ENCODE results near the gene HAPLN3. TPM values are rescaled to one million over a fixed set of nuclear protein-coding genes. Genes with fewer than 3 reads are reported as not detected.
"Not testable (repeated sequence)": the region's sequence is repeated elsewhere in the genome, so short reads cannot be mapped to it uniquely, and the experiment has no call there.

HAPLN3 gene
- total RNA-seq, 2 experiments from 2014 or later: 66.9 to 67.5 TPM

- peak; percentile 59 for DNase-seq
- ChIA-PET POLR2A (interaction anchor here (1.4 to 1.6 kb wide), 2 partner anchors 9 to 17 kb away, joined by 4 to 8 read pairs; no protein-coding TSS in a partner anchor), CTCF (interaction anchor here (0.6 to 3.7 kb wide), 10 partner anchors 10 to 326 kb away, joined by 3 to 54 read pairs (median 4); partner anchors contain the start of genes HAPLN3 and ISG20)
- H3K4me3 Mint-ChIP-seq; H3K9me3 Mint-ChIP-seq; H3K36me3 Mint-ChIP-seq (ENCODE audit: low read depth): not testable (repeated sequence)
- Mint-ChIP-seq H3K27ac (peak overlapping the region; percentile 36), H3K27me3 (peaks cover 13% of the 10 kb centered on the region), H3K4me1 (peaks cover 40% of the 10 kb centered on the region)
Observed at GRCh38 chr15:88920892-88921435, 25.6 kb upstream of the HAPLN3 start.

DNA sequence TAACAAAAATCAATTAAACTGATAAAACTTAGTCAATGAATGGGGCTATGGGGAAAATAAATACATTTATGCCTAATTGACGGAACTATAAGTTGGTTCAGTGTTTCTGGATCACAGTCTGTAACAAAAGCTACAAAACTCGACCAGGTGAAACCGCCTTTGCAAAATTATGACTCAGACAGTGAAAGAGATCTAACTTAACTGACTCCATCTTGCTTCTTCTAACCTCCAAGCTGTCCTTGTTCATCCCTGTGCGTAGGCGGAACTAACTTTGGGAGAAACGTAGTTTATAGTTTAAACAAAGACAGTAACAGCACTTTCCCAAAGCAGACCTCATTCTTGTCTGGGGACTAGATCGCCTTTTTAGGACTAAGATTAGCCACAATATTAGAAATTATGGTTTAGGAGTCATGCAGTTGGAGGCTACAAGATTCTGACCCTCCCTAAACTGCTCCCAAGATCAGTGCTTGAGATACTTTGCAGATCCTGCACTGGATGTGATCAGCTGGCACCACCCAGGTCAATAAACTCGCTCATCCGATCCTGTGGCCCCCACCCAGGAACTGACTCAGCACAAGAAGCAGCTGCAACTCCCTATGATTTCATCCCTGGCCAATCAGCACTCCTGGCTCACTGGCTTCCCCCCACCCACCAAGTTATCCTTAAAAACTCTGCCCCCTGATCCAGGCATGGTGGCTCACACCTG lies 25.0 kb upstream of the HAPLN3 start:
- H3K9me3 Mint-ChIP-seq: no peaks in the 10 kb centered on the region
- no peak overlapping the region for H3K4me3 Mint-ChIP-seq
- H3K4me1 Mint-ChIP-seq: peaks cover 40% of the 10 kb centered on the region
- H3K27ac Mint-ChIP-seq: peak overlapping the region; percentile 36
- peaks cover 9% of the 10 kb centered on the region for H3K27me3 Mint-ChIP-seq
- H3K36me3 Mint-ChIP-seq (ENCODE audit: low read depth): no peaks in the 10 kb centered on the region
- POLR2A ChIA-PET: interaction anchor here (0.8 to 1.6 kb wide), 3 partner anchors 8 to 18 kb away, joined by 3 to 8 read pairs (median 4); no protein-coding TSS in a partner anchor
- CTCF ChIA-PET: interaction anchor here (0.7 to 3.7 kb wide), 9 partner anchors 9 to 286 kb away, joined by 3 to 54 read pairs (median 5); partner anchors contain the start of genes HAPLN3 and ISG20
- DNase-seq: peak; percentile 44

GRCh38 chr15:88918738-88919137 lies 23.4 kb upstream of the HAPLN3 start:
- peak; percentile 59 for DNase-seq
- H3K27ac Mint-ChIP-seq: peak overlapping the region; percentile 68
- ChIA-PET CTCF (interaction anchor here (1.0 to 3.7 kb wide), 4 partner anchors 14 to 253 kb away, joined by 3 to 54 read pairs (median 8); partner anchors contain the start of gene HAPLN3), POLR2A (no interaction called here)
- no peak overlapping the region for H3K4me3 Mint-ChIP-seq
- H3K4me1 Mint-ChIP-seq: peaks cover 41% of the 10 kb centered on the region
- no peaks in the 10 kb centered on the region for H3K36me3 Mint-ChIP-seq (ENCODE audit: low read depth)
- no peaks in the 10 kb centered on the region for H3K9me3 Mint-ChIP-seq
- peaks cover 5% of the 10 kb centered on the region for H3K27me3 Mint-ChIP-seq

GRCh38 chr15:88917760-88918159 lies 22.4 kb upstream of the HAPLN3 start:
- Mint-ChIP-seq H3K36me3 (ENCODE audit: low read depth) (no peaks in the 10 kb centered on the region), H3K9me3 (no peaks in the 10 kb centered on the region), H3K4me1 (peaks cover 46% of the 10 kb centered on the region), H3K27ac (no peak overlapping the region), H3K27me3 (peaks cover 5% of the 10 kb centered on the region), H3K4me3 (no peak overlapping the region)
- POLR2A ChIA-PET: no interaction called here
- CTCF ChIA-PET: interaction anchor here (0.7 to 3.7 kb wide), 4 partner anchors 13 to 171 kb away, joined by 3 to 54 read pairs (median 4); partner anchors contain the start of gene ABHD2
- no peak for DNase-seq

GRCh38 chr15:88915354-88915753 lies 20.0 kb upstream of the HAPLN3 start:
- no peak overlapping the region for H3K4me3 Mint-ChIP-seq
- no peak overlapping the region for H3K27ac Mint-ChIP-seq
- H3K27me3 Mint-ChIP-seq: no peaks in the 10 kb centered on the region
- H3K36me3 Mint-ChIP-seq (ENCODE audit: low read depth): no peaks in the 10 kb centered on the region
- H3K9me3 Mint-ChIP-seq: no peaks in the 10 kb centered on the region
- no peak for DNase-seq
- ChIA-PET CTCF (interaction anchor here (3.7 kb wide), 1 partner anchor 10 kb away, joined by 31 read pairs; no protein-coding TSS in a partner anchor), POLR2A (interaction anchor here (1.1 kb wide), 1 partner anchor 10 kb away, joined by 3 read pairs; no protein-coding TSS in a partner anchor)
- peaks cover 43% of the 10 kb centered on the region for H3K4me1 Mint-ChIP-seq

GRCh38 chr15:88913850-88914169 lies 18.5 kb upstream of the HAPLN3 start:
- H3K27ac Mint-ChIP-seq: peak overlapping the region; percentile 61
- no peaks in the 10 kb centered on the region for H3K27me3 Mint-ChIP-seq
- POLR2A ChIA-PET: interaction anchor here (0.6 to 1.4 kb wide), 5 partner anchors 9 to 331 kb away, joined by 3 to 5 read pairs (median 3); partner anchors contain the start of gene HAPLN3
- H3K4me3 Mint-ChIP-seq: peak overlapping the region; percentile 86
- DNase-seq: no peak
- H3K9me3 Mint-ChIP-seq: no peaks in the 10 kb centered on the region
- H3K4me1 Mint-ChIP-seq: peaks cover 27% of the 10 kb centered on the region
- H3K36me3 Mint-ChIP-seq (ENCODE audit: low read depth): peaks cover 5% of the 10 kb centered on the region
- CTCF ChIA-PET: interaction anchor here (1.0 to 3.7 kb wide), 3 partner anchors 9 to 104 kb away, joined by 3 to 31 read pairs (median 4); no protein-coding TSS in a partner anchor

GRCh38 chr15:88913017-88913849 lies 17.9 kb upstream of the HAPLN3 start, which contains the start of gene MFGE8:
MFGE8 (minus strand) TSS chr15:88913379; CDS start chr15:88913319, 60 bp downstream.
- Mint-ChIP-seq H3K4me1 (peaks cover 22% of the 10 kb centered on the region), H3K27ac (peak within 1 kb of the TSS; percentile 61), H3K4me3 (peak within 1 kb of the TSS; percentile 86), H3K36me3 (ENCODE audit: low read depth) (peaks cover 5% of the 10 kb centered on the region), H3K27me3 (no peaks in the 10 kb centered on the region), H3K9me3 (no peaks in the 10 kb centered on the region)
- POLR2A ChIA-PET: interaction anchor here (0.6 to 1.4 kb wide), 4 partner anchors 9 to 331 kb away, joined by 3 to 5 read pairs (median 3); partner anchors contain the start of gene HAPLN3
- DNase-seq: peak; percentile 75
- CTCF ChIA-PET: interaction anchor here (1.0 to 3.7 kb wide), 3 partner anchors 8 to 104 kb away, joined by 3 to 31 read pairs (median 4); no protein-coding TSS in a partner anchor

DNA sequence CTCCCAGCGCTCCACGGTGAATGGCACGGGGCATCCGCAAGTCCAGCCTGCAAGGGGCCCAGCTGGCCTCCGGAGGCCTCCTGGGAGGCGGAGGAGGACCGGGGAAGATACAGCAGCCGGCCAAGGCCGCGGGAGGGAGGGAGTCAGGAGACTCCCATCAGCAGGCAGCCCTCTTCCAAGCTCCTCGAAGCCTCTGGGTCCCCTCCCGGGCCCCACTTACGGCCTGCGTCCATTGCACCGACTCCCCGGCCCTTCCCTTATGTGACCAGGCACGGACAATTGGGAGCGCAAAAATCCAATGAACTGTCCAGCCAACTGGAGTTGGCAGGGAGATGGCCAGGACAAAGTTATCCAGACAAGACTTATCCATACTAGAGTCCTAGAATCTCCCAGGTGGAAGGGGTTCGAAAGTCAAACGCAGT lies 17.2 kb upstream of the HAPLN3 start:
- H3K4me3 Mint-ChIP-seq: peak overlapping the region; percentile 86
- CTCF ChIA-PET: interaction anchor here (2.7 kb wide), 1 partner anchor 8 kb away, joined by 7 read pairs; no protein-coding TSS in a partner anchor
- H3K9me3 Mint-ChIP-seq: no peaks in the 10 kb centered on the region
- peaks cover 5% of the 10 kb centered on the region for H3K36me3 Mint-ChIP-seq (ENCODE audit: low read depth)
- H3K4me1 Mint-ChIP-seq: peaks cover 17% of the 10 kb centered on the region
- POLR2A ChIA-PET: interaction anchor here (1.0 to 1.4 kb wide), 2 partner anchors 8 to 332 kb away, joined by 3 to 4 read pairs; no protein-coding TSS in a partner anchor
- no peak for DNase-seq
- no peaks in the 10 kb centered on the region for H3K27me3 Mint-ChIP-seq
- H3K27ac Mint-ChIP-seq: no peak overlapping the region

DNA sequence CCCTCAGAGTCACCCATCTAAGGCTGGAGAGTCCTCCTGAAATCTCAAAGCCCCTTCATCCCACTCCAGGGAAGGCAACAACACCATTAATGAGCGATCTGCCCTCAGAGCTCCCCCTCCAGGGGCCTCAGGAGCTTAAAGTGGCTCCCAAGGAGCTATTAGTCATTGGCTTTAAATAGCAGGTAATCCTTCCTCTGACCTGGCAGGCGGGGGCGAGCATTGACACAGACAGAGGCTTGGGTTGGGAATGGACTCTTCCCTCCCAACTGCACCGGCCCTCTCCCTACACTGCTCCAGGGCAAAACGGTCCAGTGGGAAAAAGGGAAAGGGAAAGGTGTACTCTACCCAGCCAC lies 16.4 kb upstream of the HAPLN3 start:
- Mint-ChIP-seq H3K4me3 (no peak overlapping the region), H3K9me3 (no peaks in the 10 kb centered on the region), H3K36me3 (ENCODE audit: low read depth) (peaks cover 5% of the 10 kb centered on the region), H3K27me3 (no peaks in the 10 kb centered on the region), H3K27ac (no peak overlapping the region), H3K4me1 (peaks cover 17% of the 10 kb centered on the region)
- DNase-seq: no peak
- POLR2A ChIA-PET: interaction anchor here (1.0 to 1.3 kb wide), 2 partner anchors 9 to 16 kb away, joined by 3 to 4 read pairs; partner anchors contain the start of gene HAPLN3
- CTCF ChIA-PET: interaction anchor here (0.7 to 2.7 kb wide), 4 partner anchors 9 to 146 kb away, joined by 3 to 7 read pairs (median 4); no protein-coding TSS in a partner anchor

- no peaks in the 10 kb centered on the region for H3K27me3 Mint-ChIP-seq
- POLR2A ChIA-PET: interaction anchor here (1.3 kb wide), 1 partner anchor 15 kb away, joined by 3 read pairs; the partner anchor contains the start of gene HAPLN3
- no peak overlapping the region for H3K27ac Mint-ChIP-seq
- DNase-seq: no peak
- peaks cover 5% of the 10 kb centered on the region for H3K36me3 Mint-ChIP-seq (ENCODE audit: low read depth)
- H3K4me1 Mint-ChIP-seq: peaks cover 24% of the 10 kb centered on the region
- H3K4me3 Mint-ChIP-seq: no peak overlapping the region
- CTCF ChIA-PET: interaction anchor here (2.7 kb wide), 1 partner anchor 11 kb away, joined by 7 read pairs; no protein-coding TSS in a partner anchor
- H3K9me3 Mint-ChIP-seq: no peaks in the 10 kb centered on the region
Observed at GRCh38 chr15:88909956-88910831, 14.8 kb upstream of the HAPLN3 start.

Measured in activated CD4-positive, alpha-beta memory T cell treated with anti-CD3 and anti-CD28 coated beads, Interleukin-2, amount 10 ng/mL, durations not matched to agents 7 days and 5 days (primary cell).